Ectodermal cell (in vitro differentiated cells): ENCODE data around the gene ALDH3A1.

Experiments used
- H3K27ac ChIP-seq: 2 replicates; pipeline ENCODE4 v1.7.0; 2013; ENCODE audit warnings: mild to moderate bottlenecking, low read depth, low read length; ENCODE audit not compliant: insufficient read depth, poor library complexity, severe bottlenecking
- H3K27me3 ChIP-seq: 2 replicates; pipeline ENCODE4 v1.7.0; 2013; ENCODE audit warnings: mild to moderate bottlenecking, low read length; ENCODE audit not compliant: insufficient read depth, control insufficient read depth, poor library complexity, severe bottlenecking
- H3K36me3 ChIP-seq: one replicate; pipeline ENCODE4 v1.7.0; 2013; ENCODE audit warnings: low read length; ENCODE audit not compliant: control insufficient read depth, insufficient read depth
- H3K4me1 ChIP-seq: one replicate; pipeline ENCODE4 v1.7.0; 2013; ENCODE audit warnings: low read length; ENCODE audit not compliant: control insufficient read depth, insufficient read depth
- H3K4me3 ChIP-seq: 2 replicates; pipeline ENCODE4 v1.7.0; 2013; ENCODE audit warnings: low read depth, low read length, control low read depth; ENCODE audit not compliant: insufficient read depth
- H3K9me3 ChIP-seq: 2 replicates; pipeline ENCODE4 v1.7.0; 2013; ENCODE audit warnings: mild to moderate bottlenecking, low read length, moderate library complexity; ENCODE audit not compliant: control insufficient read depth
- WGBS, 2 experiments: methylation state at CpG; one replicate each; pipeline ENCODE4 v1.1.7; 2013; ENCODE audit warnings: missing lambda C conversion rate in 2 of 2; 5-methylcytosine and 5-hydroxymethylcytosine counted together

The ALDH3A1 gene

DNA sequence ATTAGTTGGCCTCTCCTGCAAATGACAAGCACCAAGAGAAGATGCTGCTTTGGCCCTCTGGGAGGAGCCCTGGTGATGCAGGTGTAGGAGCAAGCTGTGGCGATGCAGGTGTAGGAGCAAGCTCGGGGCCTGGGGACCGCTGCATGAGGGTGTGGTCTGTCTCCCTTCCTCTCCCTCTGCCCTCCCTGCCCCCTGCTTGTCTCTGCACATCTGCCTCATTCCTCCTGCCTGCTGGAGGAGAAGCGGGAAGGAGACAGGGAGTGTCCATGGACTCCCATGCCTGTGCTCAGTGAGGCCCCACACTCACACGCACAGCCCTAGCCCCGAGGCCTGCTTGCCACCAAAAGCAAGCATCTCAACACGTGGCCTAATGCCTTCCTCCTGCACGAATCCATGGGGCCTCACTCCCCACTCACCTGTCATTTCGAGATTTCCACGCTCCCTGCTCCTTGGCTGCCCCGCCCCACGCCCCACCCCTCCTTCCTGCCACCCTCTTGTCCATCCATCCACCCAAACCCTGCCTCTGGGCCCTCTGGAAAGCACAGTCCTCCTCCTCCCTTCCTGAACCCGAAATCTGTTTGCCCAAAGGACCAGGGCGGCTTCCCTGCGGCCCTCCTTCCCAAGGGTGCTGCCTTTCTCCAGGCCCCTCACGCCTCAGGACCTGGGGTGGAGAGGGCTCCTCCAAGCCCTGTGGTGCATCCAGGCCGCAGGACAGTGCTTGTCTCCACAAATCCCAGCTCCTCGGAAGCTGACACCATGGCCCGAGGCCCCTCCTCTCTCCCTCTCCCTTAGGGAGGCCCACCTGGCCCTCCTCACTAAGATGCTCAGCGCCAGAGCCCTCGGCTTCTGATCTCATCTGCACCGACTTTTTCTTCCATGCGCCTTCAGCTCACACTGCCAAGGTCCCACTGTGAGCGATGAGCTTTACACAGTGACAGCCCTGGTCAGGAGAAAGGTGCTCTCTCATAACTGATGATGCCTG is 11.8 kb upstream of the ALDH3A1 start:
- WGBS, 2 experiments = 85% methylated on average over 24 of the region's 24 CpGs

DNA sequence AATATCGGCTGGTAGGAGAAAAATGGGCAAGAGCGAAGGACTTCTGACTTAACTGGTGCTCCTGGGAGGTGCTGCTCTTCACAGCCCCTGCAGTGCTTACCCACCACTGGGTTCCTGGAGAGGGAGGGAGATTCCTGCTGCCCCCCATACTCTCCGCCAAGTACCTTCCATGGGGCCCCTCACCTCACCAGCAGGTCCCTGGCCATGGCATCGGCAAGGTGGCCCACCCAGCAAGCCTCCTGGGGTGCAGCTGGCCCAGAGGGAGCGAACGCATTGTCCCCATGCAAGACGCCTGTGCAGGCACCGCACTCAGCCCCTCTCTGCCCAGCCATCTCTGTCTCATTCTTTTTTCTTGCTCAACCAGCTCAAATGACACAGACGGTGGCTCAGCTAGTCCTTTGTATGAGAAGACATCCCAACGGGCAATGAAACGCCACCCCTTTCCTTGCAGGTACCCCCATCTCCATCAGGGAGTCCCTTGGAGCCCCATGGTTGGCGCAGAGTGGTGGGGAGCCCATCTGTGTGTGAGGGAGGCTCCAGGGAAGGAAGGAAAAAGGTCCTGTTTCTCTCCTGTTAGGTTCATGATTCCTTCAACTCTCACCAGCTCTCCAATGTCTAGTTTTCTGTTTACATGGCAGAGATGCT is 9.6 kb upstream of the ALDH3A1 start:
- 87 to 90% methylated on average over 12 of the region's 12 CpGs for WGBS, 2 experiments

More for the DNA sequence above, 11.8 kb upstream of the ALDH3A1 start:
- H3K27ac ChIP-seq = no peak overlapping the region
- no peak overlapping the region for H3K4me3 ChIP-seq
- no peaks in the 10 kb centered on the region for H3K36me3 ChIP-seq
- H3K27me3 ChIP-seq = no peaks in the 10 kb centered on the region
- no peaks in the 10 kb centered on the region for H3K9me3 ChIP-seq
- H3K4me1 ChIP-seq = no peaks in the 10 kb centered on the region

DNA sequence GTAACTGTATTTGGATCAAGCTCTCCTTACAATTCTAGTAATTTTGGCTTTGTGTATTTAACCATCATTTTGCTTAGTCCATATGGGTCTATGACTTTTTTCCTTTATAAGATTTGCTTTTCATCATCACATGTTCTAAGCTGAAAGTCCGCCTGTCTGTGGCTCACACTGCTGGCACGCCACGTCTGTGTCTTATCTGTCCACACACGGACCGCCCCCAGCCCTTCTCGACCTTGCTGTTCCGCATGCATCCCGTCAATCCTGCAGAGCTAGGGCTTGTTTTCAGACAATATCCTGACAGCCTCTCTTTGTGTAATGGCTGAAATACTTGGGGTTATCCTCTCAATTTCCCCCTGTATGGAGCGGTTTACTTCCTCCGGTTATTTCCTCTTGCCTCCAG is 8.4 kb upstream of the ALDH3A1 start:
- H3K4me1 ChIP-seq = no peaks in the 10 kb centered on the region
- no peak overlapping the region for H3K4me3 ChIP-seq
- 89 to 94% methylated on average over 10 of the region's 10 CpGs for WGBS, 2 experiments
- no peak overlapping the region for H3K27ac ChIP-seq
- H3K9me3 ChIP-seq = no peaks in the 10 kb centered on the region
- no peaks in the 10 kb centered on the region for H3K36me3 ChIP-seq
- no peaks in the 10 kb centered on the region for H3K27me3 ChIP-seq

More for the DNA sequence above, 9.6 kb upstream of the ALDH3A1 start:
- H3K27ac ChIP-seq = no peak overlapping the region
- H3K27me3 ChIP-seq = no peaks in the 10 kb centered on the region
- no peak overlapping the region for H3K4me3 ChIP-seq
- no peaks in the 10 kb centered on the region for H3K4me1 ChIP-seq
- H3K36me3 ChIP-seq = no peaks in the 10 kb centered on the region
- H3K9me3 ChIP-seq = no peaks in the 10 kb centered on the region

DNA sequence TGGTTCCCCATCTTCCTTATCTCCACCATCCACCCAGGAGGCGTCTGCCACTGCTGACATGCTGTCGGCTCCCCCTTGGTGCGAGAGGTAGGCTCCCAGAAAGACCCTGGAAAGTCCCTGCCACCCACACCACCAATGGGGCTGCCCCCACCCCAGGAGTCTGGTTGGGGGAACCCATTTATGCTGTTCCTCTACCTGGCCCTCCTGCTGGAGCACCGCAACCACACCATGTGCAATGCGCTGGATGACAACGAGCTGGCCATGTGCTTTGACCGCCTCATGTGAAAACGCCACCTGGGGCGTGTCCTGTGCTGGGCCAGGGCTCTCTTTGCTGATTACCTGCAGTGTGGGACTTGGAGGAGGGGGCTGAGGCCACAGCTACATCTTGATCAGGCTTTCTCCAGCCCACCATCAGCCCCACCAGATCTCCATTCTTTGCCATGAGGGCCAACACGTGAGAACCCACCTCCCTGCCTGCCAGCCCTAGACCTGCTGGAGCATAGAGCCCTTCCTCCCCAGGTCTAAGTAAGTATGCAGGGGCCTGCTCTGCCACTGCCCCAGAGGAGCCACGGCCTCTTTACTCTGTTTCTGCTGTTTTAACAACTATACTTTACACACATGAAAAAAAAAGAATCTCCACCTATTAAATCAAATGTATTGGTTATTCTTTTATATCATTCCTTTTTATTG is 7.9 kb upstream of the ALDH3A1 start:
- H3K36me3 ChIP-seq = no peaks in the 10 kb centered on the region
- no peaks in the 10 kb centered on the region for H3K27me3 ChIP-seq
- no peaks in the 10 kb centered on the region for H3K9me3 ChIP-seq
- WGBS, 2 experiments = 93 to 96% methylated on average over 11 of the region's 11 CpGs
- H3K27ac ChIP-seq = no peak overlapping the region
- H3K4me1 ChIP-seq = no peaks in the 10 kb centered on the region
- no peak overlapping the region for H3K4me3 ChIP-seq

DNA sequence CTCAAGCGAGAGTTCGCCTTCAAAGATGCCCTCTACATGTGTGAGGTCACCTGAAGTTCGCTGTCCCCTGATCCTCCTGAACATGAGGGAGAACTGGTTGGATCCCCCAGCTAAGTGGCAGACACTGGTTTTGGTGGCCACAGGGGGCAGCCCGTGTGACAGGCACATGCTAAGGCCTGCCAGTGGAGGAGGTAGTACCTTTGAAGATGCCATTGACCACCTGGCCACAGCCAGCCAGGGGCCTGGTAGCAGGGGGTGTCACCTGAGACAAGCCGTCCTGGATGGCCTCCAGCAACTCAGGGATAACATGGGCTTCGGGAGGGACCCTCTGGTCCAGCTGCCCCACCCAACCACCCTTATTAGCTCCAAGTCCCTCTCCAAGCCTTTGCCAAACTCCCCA is 7.3 kb upstream of the ALDH3A1 start:
- Histone ChIP-seq H3K27me3 (no peaks in the 10 kb centered on the region), H3K27ac (no peak overlapping the region), H3K9me3 (no peaks in the 10 kb centered on the region), H3K4me3 (no peak overlapping the region), H3K4me1 (no peaks in the 10 kb centered on the region), H3K36me3 (no peaks in the 10 kb centered on the region)
- 92 to 94% methylated on average over 6 of the region's 6 CpGs for WGBS, 2 experiments

DNA sequence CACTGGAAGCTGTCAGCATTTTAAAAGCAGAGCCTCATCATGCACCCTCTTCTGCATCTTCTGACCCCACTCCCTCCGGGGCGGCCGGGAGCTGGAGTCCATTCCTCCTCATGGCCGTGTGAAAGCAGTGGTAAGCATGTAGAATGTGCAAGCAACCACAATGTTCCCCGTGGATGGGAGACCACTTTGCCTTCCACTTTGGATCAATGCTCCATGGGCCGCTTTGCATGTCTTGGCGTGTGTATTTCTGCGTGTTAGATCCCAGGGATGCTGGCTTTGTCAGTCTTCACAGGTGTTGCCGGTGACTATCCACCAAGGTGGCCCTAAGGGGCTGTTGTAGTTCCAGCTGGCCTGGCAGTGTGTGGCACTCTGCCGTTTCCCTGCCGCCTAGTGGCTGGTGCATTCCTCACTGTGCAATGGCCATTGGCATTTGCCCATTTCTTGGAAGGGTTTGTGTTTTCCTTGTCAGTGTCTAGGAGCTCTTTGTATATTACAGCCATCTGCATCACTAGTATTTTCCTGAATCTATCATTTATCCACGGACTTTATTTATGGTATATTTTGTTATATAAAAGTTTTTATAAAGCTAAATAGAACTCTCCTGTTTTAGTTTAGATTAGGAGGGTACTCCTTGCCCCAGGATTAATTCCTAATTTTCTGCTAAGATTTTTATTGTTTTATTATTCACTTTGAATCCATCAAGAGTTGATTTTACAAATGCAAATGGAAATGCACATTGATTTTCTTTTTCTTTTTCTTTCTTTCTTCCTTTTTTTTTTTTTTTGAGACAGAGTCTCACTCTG is 5.8 kb upstream of the ALDH3A1 start:
- no peak overlapping the region for H3K27ac ChIP-seq
- H3K36me3 ChIP-seq = no peaks in the 10 kb centered on the region
- no peak overlapping the region for H3K4me3 ChIP-seq
- 90 to 92% methylated on average over 11 of the region's 12 CpGs for WGBS, 2 experiments
- H3K27me3 ChIP-seq = no peaks in the 10 kb centered on the region
- H3K4me1 ChIP-seq = no peaks in the 10 kb centered on the region
- no peaks in the 10 kb centered on the region for H3K9me3 ChIP-seq

DNA sequence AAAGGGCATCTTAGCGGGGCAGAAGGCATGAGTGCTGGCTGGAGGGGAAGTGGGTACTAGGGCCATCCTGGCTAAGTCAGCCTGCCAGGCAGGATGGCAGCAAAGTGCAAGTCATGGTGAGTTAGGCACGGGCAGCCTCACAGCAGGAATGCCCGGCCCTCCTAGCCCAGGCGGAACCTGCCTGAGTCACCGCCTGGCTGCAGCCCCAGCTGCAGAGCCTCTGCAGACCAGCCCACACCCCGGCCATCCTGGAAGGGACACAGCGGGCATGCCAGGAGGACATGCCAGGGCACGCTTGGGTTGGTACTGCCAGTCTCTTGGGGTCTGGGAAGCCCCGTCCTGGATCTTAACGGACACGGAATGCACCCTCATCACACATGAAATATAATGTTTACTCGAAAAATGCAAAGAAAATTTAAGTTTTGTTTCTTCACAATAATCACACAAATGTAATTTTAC is 5.0 kb upstream of the ALDH3A1 start:
- Histone ChIP-seq H3K27ac (no peak overlapping the region), H3K27me3 (no peaks in the 10 kb centered on the region), H3K36me3 (no peaks in the 10 kb centered on the region), H3K4me3 (no peak overlapping the region), H3K4me1 (no peaks in the 10 kb centered on the region), H3K9me3 (no peaks in the 10 kb centered on the region)
- 85 to 86% methylated on average over 12 of the region's 12 CpGs for WGBS, 2 experiments

DNA sequence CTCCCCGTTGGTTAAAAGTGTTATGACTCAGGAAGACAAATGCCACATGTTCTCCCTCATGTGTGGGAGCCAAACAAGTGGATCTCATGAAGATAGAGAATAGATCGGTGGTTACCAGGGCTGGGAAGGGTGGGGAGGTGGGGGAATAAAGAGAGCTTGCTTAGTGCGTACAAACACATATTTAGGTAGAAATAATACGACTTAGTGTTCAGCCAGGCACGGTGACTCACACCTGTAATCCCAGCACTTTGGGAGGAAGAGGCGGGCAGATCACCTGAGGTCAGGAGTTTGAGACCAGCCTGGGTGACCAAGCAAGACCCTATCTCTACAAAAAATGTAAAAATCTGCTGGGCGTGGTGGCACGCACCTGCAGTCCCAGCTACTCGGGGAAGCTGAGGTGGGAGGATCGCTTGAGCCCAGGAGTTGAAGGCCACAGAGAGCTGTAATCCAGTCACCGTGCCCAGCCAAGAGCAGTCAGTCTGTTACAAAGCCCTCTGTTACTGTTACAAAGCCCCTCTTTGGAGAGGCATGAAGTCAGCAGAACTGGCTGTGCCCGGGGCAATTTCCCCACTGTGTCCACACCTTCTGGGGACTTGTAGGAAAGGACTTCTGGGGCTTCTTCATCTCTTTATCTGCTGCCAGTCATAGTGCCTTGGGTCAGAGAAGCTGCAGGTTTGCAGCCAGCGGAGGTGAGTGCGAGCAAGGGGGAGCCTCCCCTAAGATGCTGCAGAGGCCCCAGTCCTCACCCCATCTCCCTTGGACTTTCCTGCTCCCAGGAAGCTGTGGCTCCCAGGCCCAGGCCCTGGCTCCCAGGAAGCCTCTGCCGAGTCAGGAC is 4.3 kb upstream of the ALDH3A1 start:
- H3K4me1 ChIP-seq = no peaks in the 10 kb centered on the region
- H3K27ac ChIP-seq = no peak overlapping the region
- H3K36me3 ChIP-seq = no peaks in the 10 kb centered on the region
- H3K27me3 ChIP-seq = no peaks in the 10 kb centered on the region
- H3K9me3 ChIP-seq = no peaks in the 10 kb centered on the region
- no peak overlapping the region for H3K4me3 ChIP-seq
- 90 to 95% methylated on average over 15 of the region's 15 CpGs for WGBS, 2 experiments

DNA sequence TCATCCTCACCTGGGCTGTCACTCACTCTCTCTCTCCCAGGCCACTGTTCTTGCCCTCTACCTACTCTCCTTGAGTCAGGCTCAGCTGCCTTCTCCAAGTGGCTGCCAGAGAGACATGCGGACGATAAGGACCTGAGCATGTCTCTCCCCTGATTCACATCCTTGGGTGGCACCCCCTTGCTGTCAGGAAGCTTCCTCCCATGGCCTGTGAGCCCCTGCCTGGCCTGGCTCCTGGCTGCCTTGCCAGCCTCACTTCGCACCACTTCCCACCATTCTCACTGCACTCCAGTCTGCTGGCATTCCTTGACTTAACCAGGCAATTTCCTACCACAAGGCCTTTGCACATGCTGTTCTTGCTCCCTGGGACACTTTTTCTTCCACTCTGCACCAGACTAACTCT is 2.7 kb upstream of the ALDH3A1 start:
- H3K4me3 ChIP-seq = no peak overlapping the region
- 90 to 94% methylated on average over 3 of the region's 3 CpGs for WGBS, 2 experiments
- no peaks in the 10 kb centered on the region for H3K4me1 ChIP-seq

More for the DNA sequence above, 2.7 kb upstream of the ALDH3A1 start:
- H3K27me3 ChIP-seq = no peaks in the 10 kb centered on the region
- H3K27ac ChIP-seq = no peak overlapping the region
- H3K9me3 ChIP-seq = no peaks in the 10 kb centered on the region
- no peaks in the 10 kb centered on the region for H3K36me3 ChIP-seq
